GM19099 (cell line): ENCODE data around the gene NFASC.

ENCODE experiments used
- POLR2A ChIP-seq: IDR thresholded peaks from 3 replicates; pipeline ENCODE4 v1.6.1; 2011; ENCODE audit warnings: low read depth; ENCODE audit not compliant: insufficient read length; ENCODE audit errors: extremely low read depth

Gene NFASC

GRCh38 chr1:204971517-204972336 lies 101.1 kb downstream of the NFASC start:
- TF ChIP-seq POLR2A, result no peak

GRCh38 chr1:204972426-204972825 lies 101.8 kb downstream of the NFASC start:
- no peak for TF ChIP-seq POLR2A

DNA sequence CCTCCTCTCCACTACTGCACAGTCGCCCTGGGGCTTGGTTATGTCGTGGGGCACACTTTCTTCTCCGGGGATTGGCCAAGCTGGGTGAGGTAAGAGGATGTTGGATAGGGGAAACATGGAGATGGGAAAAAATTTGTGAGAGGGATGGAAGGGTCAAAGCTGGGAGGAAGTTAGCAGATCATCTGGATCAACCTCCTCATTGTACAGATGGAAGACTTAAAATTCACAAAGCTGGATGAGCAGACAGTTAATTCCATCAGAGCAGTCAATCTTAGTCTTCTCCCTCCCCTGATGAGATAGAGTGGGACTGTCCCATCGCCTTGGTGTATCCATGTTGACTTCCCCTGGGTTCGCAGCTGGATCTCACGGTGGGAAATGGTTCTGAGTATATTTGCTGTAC lies 102.8 kb downstream of the NFASC start:
- TF ChIP-seq POLR2A, result no peak

- TF ChIP-seq POLR2A, result no peak
Measured at GRCh38 chr1:204974327-204974726, 103.7 kb downstream of the NFASC start.

DNA sequence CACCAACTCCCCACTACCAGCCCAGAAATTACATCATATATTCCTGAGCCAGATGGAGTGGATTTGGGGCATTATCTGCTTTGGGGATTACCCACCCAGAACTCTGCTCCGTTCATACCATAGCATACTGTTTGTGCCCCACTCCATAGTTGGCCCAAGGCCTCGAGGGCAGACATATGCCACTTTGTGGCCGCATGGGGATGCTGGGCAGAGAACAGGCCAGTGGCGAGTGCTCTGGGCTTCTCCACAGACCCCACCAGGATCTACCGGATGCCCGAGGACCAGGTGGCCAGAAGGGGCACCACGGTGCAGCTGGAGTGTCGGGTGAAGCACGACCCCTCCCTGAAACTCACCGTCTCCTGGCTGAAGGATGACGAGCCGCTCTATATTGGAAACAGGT lies 104.4 kb downstream of the NFASC start:
- TF ChIP-seq POLR2A, result no peak

GRCh38 chr1:204975568-204976235 lies 105.0 kb downstream of the NFASC start:
- TF ChIP-seq POLR2A, result no peak

GRCh38 chr1:204976646-204977045 lies 106.0 kb downstream of the NFASC start:
- no peak for TF ChIP-seq POLR2A

GRCh38 chr1:204977318-204977717 lies 106.7 kb downstream of the NFASC start:
- no peak for TF ChIP-seq POLR2A

GRCh38 chr1:204978782-204979181 lies 108.1 kb downstream of the NFASC start:
- TF ChIP-seq POLR2A, result no peak

- no peak for TF ChIP-seq POLR2A
Measured at GRCh38 chr1:204979306-204979705, 108.6 kb downstream of the NFASC start.

DNA sequence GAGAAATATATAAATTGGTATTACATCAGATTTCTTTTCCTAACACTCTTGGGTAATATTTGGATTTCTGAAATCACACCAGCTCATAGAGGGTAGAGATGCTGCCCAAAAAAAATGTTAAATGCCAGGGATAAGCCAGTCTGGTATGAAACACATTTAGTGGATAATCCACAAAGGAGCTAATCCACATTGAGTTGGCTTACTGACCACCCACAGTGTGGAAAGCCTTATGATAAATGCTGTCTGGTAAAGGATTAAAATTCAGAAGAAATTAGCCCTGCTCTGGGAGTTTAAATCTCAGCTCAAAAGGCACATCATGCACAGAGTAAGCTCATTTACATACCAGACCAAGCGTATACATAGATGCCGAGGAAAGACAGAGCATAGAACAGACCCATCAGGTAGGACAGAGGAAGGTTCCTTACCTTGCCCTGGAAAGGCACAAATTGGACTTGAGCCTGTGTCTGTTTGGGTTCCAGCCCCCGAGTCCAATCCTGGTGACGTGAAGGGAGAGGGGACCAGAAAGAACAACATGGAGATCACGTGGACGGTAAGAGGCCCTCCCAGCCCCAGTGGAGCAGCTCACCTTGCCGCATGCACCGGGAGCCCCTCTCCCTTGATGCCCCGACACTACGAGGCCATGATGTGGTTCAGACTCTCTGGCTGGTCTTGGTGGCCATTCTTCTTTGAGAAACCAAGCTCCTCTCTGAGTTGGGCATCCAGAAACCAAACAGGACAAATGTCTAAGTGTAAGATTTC lies 109.4 kb downstream of the NFASC start:
- no peak for TF ChIP-seq POLR2A

GRCh38 chr1:204980840-204981405 lies 110.3 kb downstream of the NFASC start:
- TF ChIP-seq POLR2A, result no peak

GRCh38 chr1:204983136-204983535 lies 112.5 kb downstream of the NFASC start:
- no peak for TF ChIP-seq POLR2A

DNA sequence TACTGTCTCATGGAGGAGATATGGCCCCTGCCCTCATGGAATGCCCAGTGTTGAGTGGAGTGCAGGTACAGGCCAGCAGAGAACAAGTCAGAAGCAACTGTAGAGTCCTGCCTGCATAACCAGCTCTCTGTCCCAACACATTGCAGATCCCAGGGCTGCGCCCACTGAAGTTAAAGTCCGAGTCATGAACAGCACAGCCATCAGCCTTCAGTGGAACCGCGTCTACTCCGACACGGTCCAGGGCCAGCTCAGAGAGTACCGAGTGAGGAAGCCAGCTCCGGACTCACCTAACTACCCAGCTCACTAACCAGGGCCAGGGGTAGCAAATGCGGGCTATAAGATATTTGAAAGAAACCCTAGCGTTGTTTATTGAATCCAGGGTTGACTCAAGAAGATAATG lies 113.2 kb downstream of the NFASC start:
- TF ChIP-seq POLR2A, result no peak

GRCh38 chr1:204984499-204984898 lies 113.8 kb downstream of the NFASC start:
- no peak for TF ChIP-seq POLR2A
